ENCODE measurements around the gene UTP11. TPM values are rescaled to one million over a fixed set of nuclear protein-coding genes. Genes with fewer than 3 reads are reported as not detected.
A peak's percentile ranks its signal among the peaks of the same experiment; 100 is the strongest.

UTP11 gene
- total RNA-seq, 1 experiment from 2014 or later: 102 TPM

- DNase-seq (ENCODE audit: low spot score): no peak
These were observed 9.0 kb upstream of the UTP11 start for GRCh38 chr1:38003261-38004250.

DNA sequence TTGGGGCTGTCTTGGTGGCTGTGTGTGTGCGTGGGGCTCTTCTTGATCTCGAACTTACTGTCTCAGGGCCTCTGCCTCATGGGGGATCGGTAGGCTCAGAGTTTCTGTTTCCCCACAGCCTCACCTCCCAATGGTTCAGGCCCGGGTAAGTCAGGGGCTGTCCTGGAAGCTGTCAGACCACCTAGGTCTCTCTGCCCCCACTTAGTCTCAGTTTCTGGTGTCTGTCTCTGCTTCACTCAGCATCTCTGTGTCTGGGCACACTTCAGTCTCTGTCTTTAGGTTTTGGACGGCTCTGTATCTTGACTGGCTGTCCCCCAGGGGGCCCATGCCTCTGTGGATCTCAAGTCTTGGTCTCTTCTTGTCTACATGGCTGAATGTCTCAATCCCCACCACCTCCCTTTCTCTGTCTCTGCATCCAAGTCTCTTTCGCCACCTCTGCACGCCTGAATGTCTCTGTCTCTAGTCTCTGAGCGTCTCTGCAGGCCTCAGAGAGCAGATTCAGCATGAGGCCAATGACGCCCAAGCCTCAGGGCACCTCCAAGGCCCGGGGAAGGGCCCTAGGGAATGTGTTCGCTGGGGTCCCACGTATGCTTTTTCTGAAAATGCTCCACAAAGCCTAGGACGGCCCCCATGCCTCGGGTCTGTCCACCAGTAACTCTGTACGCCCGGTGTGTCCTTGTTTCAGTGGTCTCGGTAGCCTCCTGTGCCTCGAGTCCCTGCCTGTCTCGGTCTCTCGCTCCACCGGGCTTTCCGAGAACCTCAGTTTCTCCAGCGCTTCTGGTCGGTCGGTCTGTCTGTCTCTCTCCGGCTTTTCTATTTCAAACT lies 8.0 kb upstream of the UTP11 start:
- no peak for DNase-seq (ENCODE audit: low spot score)

DNA sequence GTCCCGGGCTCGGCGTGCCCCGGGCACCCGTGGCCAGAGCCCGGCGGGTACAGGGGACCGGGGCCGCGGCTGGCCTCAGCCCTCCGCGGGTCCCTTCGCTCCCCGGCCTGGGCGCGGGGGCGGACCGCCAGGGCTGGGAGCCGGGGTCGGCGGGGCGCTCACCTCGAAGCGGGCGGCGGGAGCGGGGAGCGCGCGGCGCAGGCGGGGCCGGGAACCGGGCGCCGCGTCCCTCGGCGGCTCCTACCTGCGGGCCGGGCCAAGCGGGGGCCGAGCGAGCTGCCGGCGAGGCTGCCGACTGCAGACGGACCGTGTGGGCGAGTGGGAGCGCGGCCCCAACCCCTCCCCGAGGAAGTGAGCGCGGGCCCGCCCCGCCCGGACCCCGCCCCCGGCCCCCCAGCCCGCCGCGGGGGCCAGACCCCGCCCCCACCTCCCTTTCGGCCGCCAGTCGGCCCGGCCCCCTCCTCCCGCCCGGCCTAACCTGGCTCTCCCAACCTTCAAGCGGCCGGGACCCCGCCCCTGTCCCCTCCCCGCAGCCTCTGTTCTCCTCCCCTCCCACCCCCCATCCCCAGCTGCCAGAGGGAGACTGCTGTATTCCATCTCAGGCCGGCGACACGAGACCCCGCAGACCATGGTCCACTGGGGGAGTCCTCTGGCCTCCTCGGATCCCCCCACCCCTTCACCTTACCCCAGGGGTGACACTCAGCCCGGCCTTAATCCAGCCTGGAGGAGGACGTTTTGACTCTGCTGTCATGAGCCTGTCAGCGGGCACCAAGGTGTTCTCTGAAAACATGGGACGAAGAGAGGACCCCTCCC lies 7.1 kb upstream of the UTP11 start, which contains the start of gene FHL3:
FHL3 (minus strand) TSS at position 320 of the 813 bp plus-strand sequence. CDS start 6,102 bp downstream, outside the sequence.
- peak; percentile 18 for DNase-seq (ENCODE audit: low spot score)

DNA sequence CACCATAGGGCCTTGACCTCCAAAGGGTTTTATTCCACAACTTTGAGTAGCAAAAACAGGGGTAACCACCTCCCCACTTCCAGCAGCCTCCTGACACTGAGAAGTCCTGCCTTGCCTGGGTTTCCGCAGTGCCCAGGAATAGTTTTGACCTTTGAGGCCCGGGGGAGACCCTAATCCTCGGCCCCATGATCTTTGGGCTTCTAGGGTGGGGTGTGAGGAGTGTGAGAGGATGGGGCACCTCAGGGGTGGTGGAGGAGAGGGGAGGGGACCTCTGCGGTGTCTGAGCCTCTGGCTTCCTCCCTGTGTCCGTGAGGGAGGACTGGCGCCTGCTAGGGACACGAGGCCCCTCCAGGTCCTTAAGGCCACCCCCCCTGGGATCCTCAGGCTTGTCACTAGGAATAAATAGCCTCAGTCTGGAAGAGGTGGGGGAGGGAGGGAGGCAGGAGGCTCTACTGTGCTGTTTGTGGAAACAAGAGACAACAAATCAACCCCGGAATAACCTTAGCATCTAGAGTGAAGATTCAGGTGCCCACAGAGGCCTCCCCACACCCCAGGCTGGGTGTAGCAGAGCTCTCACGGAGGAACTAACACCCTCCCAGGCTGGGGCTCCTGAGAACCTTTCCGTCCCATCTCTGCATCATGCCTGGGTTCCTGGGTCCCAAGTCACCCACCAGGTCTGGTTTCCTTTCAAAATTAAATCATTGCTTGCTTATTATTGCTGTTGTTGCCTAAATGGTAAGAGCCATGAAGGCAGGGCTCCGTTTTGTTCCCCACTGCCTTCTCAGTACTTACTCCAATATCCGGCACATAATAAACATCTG lies 6.3 kb upstream of the UTP11 start:
- no peak for DNase-seq (ENCODE audit: low spot score)

- DNase-seq (ENCODE audit: low spot score): peak; percentile 53
These were observed 3.3 kb upstream of the UTP11 start for GRCh38 chr1:38009088-38009840.

DNA sequence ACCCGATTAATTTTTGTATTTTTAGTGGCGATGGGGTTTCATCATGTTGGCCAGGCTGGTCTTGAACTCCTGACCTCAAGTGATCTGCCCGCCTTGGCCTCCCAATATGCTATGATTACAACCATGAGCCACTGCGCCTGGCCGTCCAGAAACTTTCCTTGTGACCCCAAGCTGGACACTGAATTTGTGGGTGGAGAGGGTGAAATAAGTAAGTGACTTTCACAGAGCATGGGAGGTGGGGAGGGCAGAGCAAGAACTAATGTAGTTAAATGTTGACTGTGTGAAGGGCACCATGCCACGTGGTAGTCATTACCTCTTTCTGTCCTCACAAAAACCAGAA lies 2.7 kb upstream of the UTP11 start:
- no peak for DNase-seq (ENCODE audit: low spot score)

DNA sequence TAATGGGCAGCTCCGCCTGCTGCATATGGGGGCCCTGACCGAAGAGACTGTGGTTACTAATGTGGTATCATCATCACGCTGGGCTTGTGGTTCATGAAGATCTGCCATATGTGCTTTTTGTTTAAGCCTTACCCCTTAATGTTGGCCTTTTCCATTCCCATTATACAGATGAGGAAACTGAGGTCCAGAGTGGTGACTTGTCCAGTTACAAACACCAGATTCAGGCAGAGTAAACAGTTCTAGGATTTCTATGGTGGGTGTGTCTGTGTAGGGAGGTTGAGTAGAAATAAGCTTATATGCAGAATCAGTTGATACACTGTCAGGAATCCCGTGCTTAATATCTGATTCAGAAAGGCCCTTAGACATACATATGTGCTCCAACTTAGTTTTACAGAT lies 691 bp downstream of the UTP11 start:
- no peak for DNase-seq (ENCODE audit: low spot score)

GRCh38 chr1:38014171-38014570 lies 1.6 kb downstream of the UTP11 start:
- DNase-seq (ENCODE audit: low spot score): no peak

- no peak for DNase-seq (ENCODE audit: low spot score)
These were observed 2.3 kb downstream of the UTP11 start for GRCh38 chr1:38014724-38015424.

DNA sequence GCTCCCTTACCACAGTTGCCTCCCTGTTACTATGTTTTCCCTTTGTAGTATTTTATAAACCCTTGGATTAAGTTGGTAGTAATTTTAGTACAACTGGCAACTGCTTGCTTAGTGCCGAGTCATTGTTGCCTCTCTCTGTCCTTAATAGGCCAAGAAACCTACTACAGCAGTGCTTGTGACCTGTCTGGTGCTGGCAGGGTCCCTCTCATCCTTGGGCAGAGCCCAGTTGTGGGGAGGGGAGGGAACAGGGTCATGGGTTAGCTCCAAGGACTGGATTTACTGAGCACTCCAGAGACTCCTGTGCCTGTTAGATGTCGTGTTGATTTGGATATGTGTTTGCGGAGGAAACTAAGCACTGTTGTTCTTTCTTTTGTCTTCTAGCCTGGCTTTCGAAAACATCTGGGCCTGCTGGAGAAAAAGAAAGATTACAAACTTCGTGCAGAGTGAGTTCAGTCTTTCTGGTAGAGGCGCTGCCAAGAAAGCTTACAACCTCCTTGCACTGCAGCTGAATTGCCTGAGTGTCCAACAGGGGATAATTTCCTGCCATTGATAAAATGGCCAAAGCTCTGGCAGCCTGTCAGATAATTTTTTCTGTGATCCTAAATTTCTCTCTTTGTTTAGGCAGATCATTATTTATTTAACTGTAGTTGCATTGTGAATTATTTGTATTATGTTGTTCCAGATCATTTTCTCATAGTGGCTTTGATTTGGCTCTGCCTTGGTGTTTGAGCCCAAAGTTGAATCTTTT lies 3.6 kb downstream of the UTP11 start:
- DNase-seq (ENCODE audit: low spot score): no peak

DNA sequence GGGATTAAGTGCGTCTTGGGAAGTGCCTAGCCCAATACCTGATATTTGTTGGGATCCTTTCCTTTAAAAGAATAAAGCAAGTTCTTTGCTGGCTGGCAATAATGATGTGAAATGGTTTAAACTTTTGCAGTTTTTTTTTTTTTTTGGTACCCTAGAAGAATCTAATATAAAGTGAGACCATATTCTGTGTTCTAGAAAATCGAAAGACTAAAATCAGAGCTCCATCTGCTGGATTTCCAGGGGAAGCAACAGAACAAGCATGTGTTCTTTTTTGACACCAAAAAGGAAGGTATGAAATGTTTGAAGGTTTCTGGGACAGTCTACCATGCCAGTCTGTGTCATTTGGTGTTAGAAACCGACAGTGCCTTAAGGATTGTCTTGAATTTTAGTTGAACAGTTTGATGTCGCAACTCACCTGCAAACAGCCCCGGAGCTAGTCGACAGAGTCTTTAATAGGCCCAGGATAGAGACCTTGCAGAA lies 6.4 kb downstream of the UTP11 start:
- DNase-seq (ENCODE audit: low spot score): peak; percentile 25

- DNase-seq (ENCODE audit: low spot score): no peak
These were observed 7.9 kb downstream of the UTP11 start for GRCh38 chr1:38020396-38020795.

DNA sequence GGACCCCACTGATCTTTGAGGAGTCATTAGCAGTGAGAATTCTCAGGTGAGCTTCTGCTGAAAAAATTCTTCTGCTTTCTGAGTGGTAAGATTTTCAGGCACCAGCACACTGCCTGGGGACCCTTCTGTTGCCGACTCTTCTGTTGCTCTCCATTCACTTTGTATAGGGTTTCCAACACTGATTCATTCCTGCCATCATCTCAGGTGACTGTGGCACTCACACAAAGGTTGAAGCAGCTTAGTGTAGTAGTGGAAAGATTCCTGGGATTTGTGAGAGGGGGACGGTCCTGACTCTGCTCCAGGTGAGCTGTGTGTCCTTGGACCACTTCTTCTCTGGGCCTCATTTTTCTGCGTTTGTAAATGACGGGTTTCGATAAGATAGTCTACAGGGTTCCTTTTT lies 9.4 kb downstream of the UTP11 start:
- no peak for DNase-seq (ENCODE audit: low spot score)

- DNase-seq (ENCODE audit: low spot score): no peak
These were observed 10.3 kb downstream of the UTP11 start for GRCh38 chr1:38022810-38023209.

- no peak for DNase-seq (ENCODE audit: low spot score)
These were observed 12.7 kb downstream of the UTP11 start for GRCh38 chr1:38025233-38025632.

- no peak for DNase-seq (ENCODE audit: low spot score)
These were observed 13.1 kb downstream of the UTP11 start for GRCh38 chr1:38025664-38026063.

DNA sequence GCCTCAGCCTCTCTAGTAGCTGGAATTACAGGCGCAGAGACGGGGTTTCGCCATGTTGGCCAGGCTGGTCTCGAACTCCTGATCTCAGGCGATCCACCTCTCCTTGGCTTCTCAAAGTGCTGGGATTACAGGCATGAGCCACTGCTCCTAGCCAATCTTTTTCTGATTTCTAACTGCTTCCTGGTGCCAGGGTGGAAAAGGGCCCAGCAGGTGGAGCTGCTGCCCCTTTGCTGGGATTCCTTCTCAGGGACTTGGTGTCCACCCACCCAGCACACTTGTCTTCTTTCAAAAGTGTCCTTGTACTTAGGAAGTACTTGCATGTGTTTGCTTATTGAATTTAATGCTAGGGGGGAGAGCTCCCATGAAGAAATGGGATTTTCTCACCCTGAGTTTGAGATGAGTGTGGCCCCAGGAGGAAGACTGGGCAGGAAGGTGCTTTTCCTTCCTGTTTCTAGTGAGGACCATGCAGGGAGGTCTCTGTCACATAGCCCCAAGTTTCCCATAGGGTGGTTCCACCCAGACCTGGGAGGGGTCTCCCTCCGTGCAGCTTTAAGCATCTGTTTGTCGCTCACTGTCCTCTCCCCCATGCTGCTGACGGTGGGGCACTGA lies 14.2 kb downstream of the UTP11 start:
- peak; percentile 53 for DNase-seq (ENCODE audit: low spot score)
